Measurements from ENCODE around the gene COBL.

Gene COBL

GRCh38 chr7:51045319-51046102 is 271.1 kb downstream of the COBL start:
- no peak for DNase-seq (ENCODE audit: low read depth)

DNA sequence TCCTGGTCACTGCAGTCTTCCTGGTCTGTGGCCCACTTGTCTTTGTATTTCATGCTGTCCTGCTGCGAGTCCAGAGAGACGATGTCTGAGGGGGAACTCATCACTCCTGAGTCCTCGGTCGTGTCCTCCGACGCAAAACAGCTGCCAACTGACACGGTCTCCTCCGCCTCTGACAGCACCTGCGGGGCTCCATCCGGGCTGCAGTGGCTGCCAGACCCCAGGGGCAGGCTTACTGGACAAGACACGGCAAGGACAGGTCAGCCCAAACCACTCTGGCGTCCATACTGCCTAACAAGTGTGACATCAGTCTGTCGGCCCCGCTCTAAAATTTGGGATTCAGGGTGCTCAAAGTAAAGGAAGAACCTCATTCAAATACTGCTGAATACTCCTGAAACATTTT is 273.1 kb downstream of the COBL start:
- no peak for DNase-seq (ENCODE audit: low read depth)

- no peak for DNase-seq (ENCODE audit: low read depth)
Measured at GRCh38 chr7:51040787-51041186, 275.8 kb downstream of the COBL start.

GRCh38 chr7:51038573-51038972 is 278.0 kb downstream of the COBL start:
- no peak for DNase-seq (ENCODE audit: low read depth)

GRCh38 chr7:51035716-51036115 is 280.9 kb downstream of the COBL start:
- DNase-seq (ENCODE audit: low read depth): no peak

- DNase-seq (ENCODE audit: low read depth): no peak
Measured at GRCh38 chr7:51034521-51035264, 281.9 kb downstream of the COBL start.

GRCh38 chr7:51033727-51034520 is 282.7 kb downstream of the COBL start:
- no peak for DNase-seq (ENCODE audit: low read depth)

DNA sequence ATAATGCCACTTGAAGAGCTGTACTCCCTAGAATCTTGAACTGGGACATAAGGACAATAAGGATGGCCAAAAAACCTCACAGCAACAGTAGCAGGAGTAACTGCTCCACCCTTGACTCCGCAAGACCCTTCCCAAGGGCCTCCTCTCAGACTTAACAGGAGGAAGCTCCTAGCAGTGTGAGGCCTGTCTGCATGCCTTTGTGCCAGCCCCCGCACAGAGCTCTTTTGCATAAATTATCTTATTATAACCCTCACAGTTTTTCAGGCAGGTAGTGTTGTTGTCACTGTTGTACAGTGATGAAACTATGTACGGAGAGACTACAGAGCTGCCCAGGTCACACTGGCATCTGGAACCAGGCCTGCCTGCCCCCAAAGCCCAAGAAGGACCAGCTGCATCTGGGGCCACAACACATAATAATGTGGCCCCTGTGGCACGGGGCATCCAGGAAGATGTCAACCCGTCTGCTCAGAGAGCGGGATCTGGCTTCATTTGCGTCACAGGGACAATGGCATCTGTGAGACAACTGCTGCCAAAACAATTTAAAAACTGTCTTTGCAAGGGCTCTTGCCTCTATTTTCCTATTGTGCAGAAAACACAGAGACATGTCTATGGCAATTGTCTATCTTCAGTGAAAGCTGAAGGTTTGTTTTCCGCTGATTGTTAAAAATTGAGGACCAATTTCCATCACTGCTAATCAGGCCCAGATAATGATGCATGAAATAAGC is 284.7 kb downstream of the COBL start:
- DNase-seq (ENCODE audit: low read depth): no peak

- no peak for DNase-seq (ENCODE audit: low read depth)
Measured at GRCh38 chr7:51031216-51031615, 285.4 kb downstream of the COBL start.

- DNase-seq (ENCODE audit: low read depth): no peak
Measured at GRCh38 chr7:51029701-51030191, 286.9 kb downstream of the COBL start.

DNA sequence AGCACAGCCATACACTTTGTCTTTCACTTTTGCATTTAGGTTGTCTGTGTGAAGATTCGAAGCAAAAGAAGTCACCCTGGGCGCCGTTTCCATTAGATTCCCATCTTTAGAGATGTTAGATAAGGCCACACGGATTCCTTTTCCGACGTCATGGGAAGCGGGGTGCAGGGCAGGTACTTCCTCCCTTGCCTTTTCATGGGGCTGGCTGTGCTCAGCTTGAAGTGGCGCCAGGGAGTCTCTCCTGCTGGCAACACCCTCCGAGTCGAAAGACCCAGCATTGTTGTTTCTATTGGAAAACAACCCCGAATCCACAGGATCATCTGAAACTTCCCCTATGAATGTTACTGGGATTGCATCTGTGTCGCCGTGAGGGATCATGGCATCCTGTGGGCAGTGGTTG is 287.5 kb downstream of the COBL start:
- no peak for DNase-seq (ENCODE audit: low read depth)

DNA sequence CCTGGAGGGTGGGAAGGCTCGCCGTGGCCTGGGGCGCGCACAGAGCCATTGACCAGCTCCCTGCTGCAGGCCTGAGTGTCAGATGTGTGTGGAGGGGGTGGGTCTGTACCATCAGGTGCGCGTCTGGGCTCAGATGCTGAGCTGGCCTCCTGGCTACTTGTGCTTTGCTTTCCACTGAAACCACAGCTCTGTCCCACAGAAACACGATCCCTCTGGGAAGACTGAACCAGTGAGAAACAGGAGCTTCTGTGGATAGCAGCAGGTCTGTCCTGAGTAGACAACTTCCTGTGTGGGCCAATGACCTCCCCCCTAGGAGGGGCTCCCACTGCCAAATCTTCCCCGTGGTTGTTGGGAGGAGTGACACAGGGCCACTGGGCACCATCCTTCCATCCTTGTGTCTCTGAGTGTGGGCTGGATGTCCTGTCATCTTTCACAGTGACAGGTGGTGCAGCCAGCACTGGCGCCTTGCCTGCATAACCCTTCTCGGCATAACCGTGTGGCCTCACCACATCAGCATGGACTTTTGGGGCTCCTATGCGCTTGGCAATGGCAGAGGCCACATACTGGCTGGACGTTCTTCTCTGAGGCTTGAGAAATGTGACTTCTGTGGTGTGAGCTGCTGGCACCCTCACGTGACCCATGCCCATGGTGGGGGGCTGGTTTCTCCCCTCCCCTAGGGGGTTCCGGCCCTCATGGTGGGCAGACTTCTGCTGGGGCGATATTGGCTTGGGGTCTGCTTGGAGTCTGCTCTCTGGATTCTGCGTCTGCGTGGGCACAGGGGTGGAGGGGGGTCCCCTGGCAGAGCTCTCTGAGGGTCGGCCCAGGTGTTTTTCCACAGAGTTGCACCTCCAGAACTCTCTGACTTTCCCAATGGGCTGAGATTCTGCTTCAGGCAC is 288.4 kb downstream of the COBL start:
- DNase-seq (ENCODE audit: low read depth): no peak

DNA sequence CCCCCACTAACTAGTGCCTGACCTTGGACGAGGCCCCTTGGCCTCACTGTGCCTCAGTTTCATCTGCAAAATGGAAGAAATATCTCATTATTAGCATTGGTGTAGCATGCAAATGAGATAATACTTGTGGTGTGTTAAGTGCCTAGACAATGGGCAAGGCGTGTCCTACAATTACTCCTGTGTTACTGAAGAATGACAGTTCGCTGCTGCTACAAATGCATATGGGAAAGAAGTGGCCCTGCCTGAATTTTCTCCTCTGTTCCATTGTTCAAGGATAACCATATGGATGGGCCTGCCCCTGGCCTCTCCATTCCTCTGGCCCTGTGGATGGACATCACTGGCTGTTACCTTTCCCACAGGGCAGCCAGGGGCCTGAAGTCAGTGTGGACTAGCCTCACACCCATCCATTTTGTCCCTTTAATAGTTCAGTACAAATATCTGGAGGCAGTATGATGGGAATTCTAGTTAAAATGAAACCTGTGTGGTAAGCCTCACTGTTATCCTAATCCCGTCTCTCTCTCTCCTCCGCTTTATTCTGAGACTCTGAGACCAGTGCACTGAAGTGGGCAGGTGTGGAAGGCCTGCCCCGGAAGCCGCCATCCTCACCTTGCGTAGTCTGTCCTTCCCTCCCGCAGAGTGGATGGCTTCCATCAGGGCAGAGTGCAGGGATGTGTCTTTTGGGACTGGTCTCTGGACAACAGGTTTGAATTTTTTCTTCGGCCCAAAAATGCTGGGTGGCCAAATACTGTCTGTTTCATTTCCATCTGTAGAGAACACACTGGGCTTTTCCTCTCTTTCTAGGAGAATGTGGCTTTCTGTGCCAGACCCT is 289.3 kb downstream of the COBL start:
- no peak for DNase-seq (ENCODE audit: low read depth)

GRCh38 chr7:51026341-51026740 is 290.3 kb downstream of the COBL start:
- no peak for DNase-seq (ENCODE audit: low read depth)

DNA sequence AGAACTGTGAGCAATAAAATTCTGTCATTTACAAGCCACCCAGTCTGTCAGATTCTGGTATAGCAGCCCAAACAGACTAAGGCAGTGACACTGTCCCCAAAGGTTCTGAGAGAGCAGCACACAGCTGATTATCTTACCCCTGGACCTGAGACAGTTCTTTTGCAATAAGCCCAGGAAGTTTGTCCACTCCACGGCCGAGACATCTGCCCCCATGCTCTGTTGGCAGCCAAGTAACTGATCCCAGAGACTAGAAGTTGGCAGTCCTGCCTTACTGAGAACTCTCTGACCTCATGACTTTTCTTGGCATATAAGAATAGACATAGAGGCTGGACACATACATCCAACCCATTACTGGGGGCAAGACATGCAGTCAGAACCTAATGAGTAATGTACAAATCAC is 290.9 kb downstream of the COBL start:
- DNase-seq (ENCODE audit: low read depth): no peak

DNA sequence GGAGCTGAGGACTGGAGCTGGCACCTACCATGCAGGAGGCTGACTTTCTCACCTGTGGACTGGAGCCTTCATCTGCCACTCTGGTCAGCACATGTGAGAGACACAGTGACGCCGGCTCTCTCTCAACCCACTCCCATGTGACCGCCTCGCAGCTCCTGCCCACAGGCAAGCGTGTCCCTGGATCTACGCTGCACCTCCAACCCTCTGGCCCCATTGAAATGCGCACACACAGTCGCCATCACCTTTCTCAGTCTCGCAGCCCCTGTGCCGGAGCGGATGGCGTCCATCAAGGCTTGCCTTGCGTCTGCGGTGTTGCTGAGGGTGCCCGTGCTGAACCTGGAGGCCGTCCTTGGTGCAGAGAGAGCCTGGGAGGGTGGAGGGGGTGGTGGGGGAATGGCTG is 291.7 kb downstream of the COBL start:
- no peak for DNase-seq (ENCODE audit: low read depth)

DNA sequence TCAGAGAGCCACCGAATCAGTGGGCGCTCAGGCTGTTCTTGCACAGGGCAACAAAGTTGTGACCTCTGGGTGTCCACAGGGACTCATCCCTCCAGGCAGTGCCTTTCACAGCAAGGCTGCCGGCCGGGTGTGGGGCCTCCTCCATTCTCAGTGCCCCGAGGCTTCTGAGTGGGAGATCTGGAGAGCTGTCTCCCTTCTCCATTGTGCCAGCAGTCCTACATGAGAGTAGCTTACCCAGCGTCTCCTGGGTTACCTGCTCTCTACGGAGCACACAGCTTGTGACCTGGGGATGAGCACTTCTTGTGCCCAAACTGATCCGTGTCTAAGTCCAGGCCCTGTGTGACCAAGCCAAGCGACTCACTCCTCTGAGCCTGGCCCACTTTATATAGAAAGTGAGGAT is 293.1 kb downstream of the COBL start:
- no peak for DNase-seq (ENCODE audit: low read depth)

DNA sequence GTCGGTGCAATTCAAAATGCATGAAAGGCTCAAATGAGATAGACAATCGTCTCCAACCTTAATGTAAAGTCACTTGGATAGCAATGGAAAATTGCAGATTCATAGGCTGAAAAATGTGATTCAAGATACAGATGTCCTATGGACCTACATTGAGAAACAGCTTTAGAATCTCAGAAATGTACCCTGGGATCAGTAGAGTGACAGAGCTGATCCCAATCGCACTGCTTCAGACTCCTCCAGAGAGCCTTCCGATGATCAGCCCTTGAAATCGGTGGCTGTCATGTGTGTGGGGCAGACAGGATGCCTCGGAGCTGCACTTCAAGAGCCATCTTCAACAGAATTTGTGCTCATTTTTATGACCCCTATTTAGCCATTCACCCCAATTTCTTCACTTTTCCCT is 293.8 kb downstream of the COBL start:
- no peak for DNase-seq (ENCODE audit: low read depth)

DNA sequence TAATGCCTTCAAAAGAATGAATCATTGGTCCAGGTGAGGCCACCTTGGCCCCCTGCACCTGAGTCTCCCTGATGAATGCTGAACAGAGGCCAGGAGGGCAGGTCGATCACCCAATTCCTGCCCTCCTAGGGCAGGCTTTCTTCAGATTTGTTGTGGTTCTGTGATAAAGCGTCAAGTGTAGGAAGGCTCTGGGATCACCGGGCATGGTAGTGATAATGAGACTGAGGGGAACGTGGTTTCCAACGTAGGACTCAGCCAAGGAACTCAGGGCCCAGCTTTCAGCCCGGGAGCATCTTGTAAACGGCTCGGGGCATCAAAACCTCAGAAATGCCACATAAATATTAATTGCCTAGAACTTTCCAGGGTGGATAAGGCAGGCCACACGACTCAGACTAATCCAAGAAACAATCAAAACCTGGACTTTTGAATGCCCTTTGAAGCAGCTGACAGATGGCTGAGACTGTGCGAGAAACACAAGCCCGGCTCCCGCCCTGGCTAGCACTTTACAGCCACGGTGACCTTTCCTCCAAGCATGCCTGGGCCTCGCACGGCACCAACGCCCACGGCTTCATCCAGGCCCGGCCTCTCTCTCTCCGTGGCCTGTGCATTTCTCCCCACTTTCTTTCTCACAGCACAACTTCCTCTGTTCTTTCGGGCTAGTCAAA is 294.6 kb downstream of the COBL start:
- DNase-seq (ENCODE audit: low read depth): no peak
